IMR-90 (cell line): ENCODE results near the gene PHF21B. TPM values are rescaled to one million over a fixed set of nuclear protein-coding genes. Genes with fewer than 3 reads are reported as not detected.

Experiments
- ATAC-seq: fragments of 200-7000 bp; cut with Tn5 transposase; 2 replicates; pipeline ENCODE4 v1.9.1; 2020; ENCODE audit warnings: low read depth, mild to moderate bottlenecking, moderate library complexity
- BruUV-seq: library from RNA; stranded (reverse); fragments of 400-500 nt; replicated peaks from 2 replicates; lab custom pipeline; 2021; lab: Mats Ljungman, UMichigan
- CTCF ChIA-PET: fragments of 300-600 bp; formaldehyde crosslinking; extraction: SDS; loops from one replicate; lab custom pipeline; 2021; ENCODE audit warnings: antibody characterized with exemption; lab: Yijun Ruan, JAX
- POLR2A ChIA-PET: fragments of 300-600 bp; sonication (Branson Sonifier 250); formaldehyde crosslinking; loops from one replicate; lab custom pipeline; 2022; ENCODE audit warnings: antibody characterized with exemption; ENCODE audit not compliant: unreplicated experiment; lab: Charles Lee
- DNase-seq: peaks from one replicate; pipeline ENCODE4 v3.0.0; 2013
- H2AFZ ChIP-seq: replicated peaks from 2 replicates; pipeline ENCODE3; 2013; ENCODE audit warnings: low read length, mild to moderate bottlenecking; ENCODE audit not compliant: poor library complexity
- H2AK5ac ChIP-seq: 2 replicates; pipeline ENCODE4 v1.6.1; 2013; ENCODE audit warnings: low read depth, low read length, inconsistent platforms
- H2AK9ac ChIP-seq: replicated peaks from 2 replicates; pipeline ENCODE3; 2013; ENCODE audit warnings: mild to moderate bottlenecking, low read depth, low read length, moderate library complexity; ENCODE audit not compliant: poor library complexity
- H2BK120ac ChIP-seq: 2 replicates; pipeline ENCODE4 v1.6.1; 2013; ENCODE audit warnings: low read depth, low read length, inconsistent platforms
- H2BK15ac ChIP-seq: 3 replicates; pipeline ENCODE4 v1.6.1; 2013; ENCODE audit warnings: low read depth, low read length, inconsistent platforms
- H2BK20ac ChIP-seq: 2 replicates; pipeline ENCODE4 v1.6.1; 2013; ENCODE audit warnings: low read depth, mild to moderate bottlenecking, inconsistent platforms, low read length, moderate library complexity
- H2BK5ac ChIP-seq: 2 replicates; pipeline ENCODE4 v1.6.1; 2013; ENCODE audit warnings: mild to moderate bottlenecking, low read depth, low read length, inconsistent platforms; ENCODE audit not compliant: poor library complexity, severe bottlenecking
- H3K14ac ChIP-seq: replicated peaks from 2 replicates; pipeline ENCODE4 v1.6.1; 2013; ENCODE audit warnings: low read depth, low read length, inconsistent platforms
- H3K18ac ChIP-seq: 2 replicates; pipeline ENCODE4 v1.6.1; 2013; ENCODE audit warnings: low read depth, low read length, control low read depth
- H3K23ac ChIP-seq: 2 replicates; pipeline ENCODE4 v1.6.1; 2013; ENCODE audit warnings: low read depth, low read length, inconsistent platforms
- H3K27ac ChIP-seq: 2 replicates; pipeline ENCODE4 v1.5.1; 2013; ENCODE audit warnings: mild to moderate bottlenecking, control low read depth, low read length; ENCODE audit not compliant: insufficient read depth
- H3K27me3 ChIP-seq: 2 replicates; pipeline ENCODE4 v1.6.1; 2013; ENCODE audit warnings: low read length; ENCODE audit not compliant: control insufficient read depth, insufficient read depth
- H3K36me3 ChIP-seq: 2 replicates; pipeline ENCODE4 v1.6.1; 2013; ENCODE audit warnings: low read length, mixed read lengths; ENCODE audit not compliant: control insufficient read depth, insufficient read depth
- H3K4ac ChIP-seq: 2 replicates; pipeline ENCODE4 v1.6.1; 2013; ENCODE audit warnings: low read depth, low read length, inconsistent platforms
- H3K4me1 ChIP-seq: 2 replicates; pipeline ENCODE4 v1.6.1; 2013; ENCODE audit warnings: low read length, mixed read lengths; ENCODE audit not compliant: control insufficient read depth, insufficient read depth
- H3K4me2 ChIP-seq: 2 replicates; pipeline ENCODE4 v1.6.1; 2013; ENCODE audit warnings: low read depth, mild to moderate bottlenecking, control low read depth, low read length, moderate library complexity
- H3K4me3 ChIP-seq: 2 replicates; pipeline ENCODE4 v1.5.1; 2013; ENCODE audit warnings: low read depth, mild to moderate bottlenecking, control low read depth, low read length, moderate library complexity; ENCODE audit not compliant: insufficient read depth
- H3K56ac ChIP-seq: 2 replicates; pipeline ENCODE4 v1.6.1; 2013; ENCODE audit warnings: low read length, inconsistent platforms; ENCODE audit not compliant: insufficient read depth; ENCODE audit errors: extremely low read depth
- H3K79me1 ChIP-seq, 2 experiments: 2 replicates each; pipeline ENCODE4 v1.6.1; 2013; ENCODE audit warnings: low read length in 2 of 2, inconsistent platforms in 1 of 2, low read depth in 1 of 2
- H3K9ac ChIP-seq: 2 replicates; pipeline ENCODE4 v1.6.1; 2013; ENCODE audit warnings: low read depth, low read length, control low read depth
- H3K9me1 ChIP-seq: 2 replicates; pipeline ENCODE4 v1.6.1; 2013; ENCODE audit warnings: low read length, inconsistent platforms; ENCODE audit not compliant: insufficient read depth
- H3K9me3 ChIP-seq: 2 replicates; pipeline ENCODE4 v1.6.1; 2013; ENCODE audit warnings: low read length; ENCODE audit not compliant: control insufficient read depth, insufficient read depth
- H4K20me1 ChIP-seq: 2 replicates; pipeline ENCODE4 v1.6.1; 2013; ENCODE audit warnings: low read length, inconsistent platforms; ENCODE audit not compliant: insufficient read depth
- H4K5ac ChIP-seq: 2 replicates; pipeline ENCODE4 v1.6.1; 2013; ENCODE audit warnings: mild to moderate bottlenecking, low read depth, low read length, control low read depth
- H4K8ac ChIP-seq, 2 experiments: 2 replicates each; pipeline ENCODE4 v1.6.1; 2013; ENCODE audit warnings: low read depth in 2 of 2, low read length in 2 of 2, control low read depth in 1 of 2, inconsistent platforms in 1 of 2
- H4K91ac ChIP-seq: 2 replicates; pipeline ENCODE4 v1.6.1; 2013; ENCODE audit warnings: low read depth, low read length, inconsistent platforms; ENCODE audit not compliant: insufficient read depth
- BHLHE40 ChIP-seq: fragments of 150-350 bp; IDR thresholded peaks from 2 replicates; pipeline ENCODE4 v1.6.1; 2016; ENCODE audit warnings: mild to moderate bottlenecking, low read depth, low read length
- CEBPB ChIP-seq: IDR thresholded peaks from 2 replicates; pipeline ENCODE4 v1.6.1; 2012; ENCODE audit warnings: low read depth, low read length, improper control_type of control experiment
- CHD1 ChIP-seq: IDR thresholded peaks from 2 replicates; pipeline ENCODE4 v1.6.1; 2012; ENCODE audit warnings: low read depth, low read length, improper control_type of control experiment
- ELK1 ChIP-seq: fragments of 150-350 bp; IDR thresholded peaks from 2 replicates; pipeline ENCODE4 v1.6.1; 2016; ENCODE audit warnings: low read depth, mild to moderate bottlenecking, low read length, moderate library complexity, borderline replicate concordance
- FOS ChIP-seq: fragments of 150-350 bp; IDR thresholded peaks from 2 replicates; pipeline ENCODE4 v1.6.1; 2016; ENCODE audit warnings: low read depth, low read length
- MAZ ChIP-seq: IDR thresholded peaks from 2 replicates; pipeline ENCODE4 v1.6.1; 2012; ENCODE audit warnings: low read depth, mild to moderate bottlenecking, low read length, improper control_type of control experiment, moderate library complexity, borderline replicate concordance
- NFE2L2 ChIP-seq: fragments of 150-350 bp; IDR thresholded peaks from 2 replicates; pipeline ENCODE4 v1.6.1; 2016; ENCODE audit warnings: low read depth, mild to moderate bottlenecking, low read length
- RAD21 ChIP-seq: IDR thresholded peaks from 2 replicates; pipeline ENCODE4 v1.6.1; 2012; ENCODE audit warnings: low read length, improper control_type of control experiment
- RCOR1 ChIP-seq: IDR thresholded peaks from 2 replicates; pipeline ENCODE4 v1.6.1; 2012; ENCODE audit warnings: mild to moderate bottlenecking, low read length, improper control_type of control experiment; ENCODE audit not compliant: insufficient replicate concordance
- RFX5 ChIP-seq: IDR thresholded peaks from 2 replicates; pipeline ENCODE4 v1.8.0; 2012; ENCODE audit warnings: low read depth, mild to moderate bottlenecking, low read length, moderate library complexity
- SMC3 ChIP-seq: fragments of 150-350 bp; IDR thresholded peaks from 2 replicates; pipeline ENCODE4 v1.6.1; 2016; ENCODE audit warnings: low read depth, mild to moderate bottlenecking, antibody characterized with exemption, low read length, moderate library complexity
- USF2 ChIP-seq: fragments of 150-350 bp; IDR thresholded peaks from 2 replicates; pipeline ENCODE4 v1.6.1; 2017; ENCODE audit warnings: mild to moderate bottlenecking, antibody characterized with exemption, low read length, low read depth
- WGBS, 2 experiments: methylation state at CpG; one replicate each; pipeline versions ENCODE4 v1.1.5 to v1.1.7; 2013; ENCODE audit warnings: missing lambda C conversion rate in 2 of 2; ENCODE audit not compliant: insufficient read length in 1 of 2; ENCODE audit errors: extremely low coverage in 2 of 2; 5-methylcytosine and 5-hydroxymethylcytosine counted together
- dilution Hi-C: fragments of 300-500 bp; cut with HindIII; formaldehyde crosslinking; loops from one replicate; pipeline ENCODE4 v1.14.3; 2018; ENCODE audit warnings: low sequenced_read_pairs; ENCODE audit not compliant: unreplicated experiment
- in situ Hi-C: fragments of 300-500 bp; cut with MboI; formaldehyde crosslinking; loops from 3 replicates; pipeline ENCODE4 v1.14.3; 2019; ENCODE audit warnings: low sequenced_read_pairs, inconsistent platforms, mixed read lengths
- intact Hi-C: fragments of 100-400 bp; cut with micrococcal nuclease; formaldehyde crosslinking; loops from 2 replicates; pipeline ENCODE4 v1.10.0; 2022
- polyA plus RNA-seq, 3 experiments: library from polyadenylated mRNA; depleted of rRNA; stranded (reverse); fragments of >200 nt; gene quantifications; 2 replicates each; pipeline ENCODE4 v1.2.3, GENCODE V29; 2012; ENCODE audit warnings: low replicate concordance in 1 of 3
- total RNA-seq: library from RNA; depleted of rRNA; stranded (reverse); fragments of >200 nt; gene quantifications from 2 replicates; pipeline ENCODE4 v1.2.3, GENCODE V29; 2012
- TF ChIP-seq, protein P1 (sequence below): conservative IDR thresholded peaks from 2 replicates; pipeline ENCODE4 v1.5.1; 2012; ENCODE audit warnings: mild to moderate bottlenecking, low read depth, low read length, improper control_type of control experiment

The PHF21B gene
- total and polyA plus RNA-seq, 2 of the 4 experiments (the other 2 are of a cell fraction) = 0.02 TPM; not detected in 1

- TF ChIP-seq NFE2L2 = no peak
Measured at GRCh38 chr22:44888491-44889254, 121.1 kb downstream of the PHF21B start (continued).

- H3K9ac ChIP-seq = no peak overlapping the region
- intact Hi-C loops = no loop called here
- H2AFZ ChIP-seq = no peak overlapping the region
- H3K4me2 ChIP-seq = no peak overlapping the region
- ATAC-seq (no peak), DNase-seq (no peak)
- H3K23ac ChIP-seq = no peak overlapping the region
- no TSS peak for BruUV-seq
- H3K36me3 ChIP-seq = no peaks in the 10 kb centered on the region
- H2AK9ac ChIP-seq = no peak overlapping the region
- in situ Hi-C loops = loop anchor here (10.0 kb wide), 1 partner anchor 63 kb away; no protein-coding TSS in a partner anchor
- H3K14ac ChIP-seq = no peak overlapping the region
- H3K4me1 ChIP-seq = no peaks in the 10 kb centered on the region
- no peak overlapping the region for H3K4me3 ChIP-seq
- no peak overlapping the region for H3K27ac ChIP-seq
- peaks cover 1% of the 10 kb centered on the region; the same call in 1 of the 2 replicates for H3K27me3 ChIP-seq
- H3K4ac ChIP-seq = no peak overlapping the region
- H3K9me1 ChIP-seq = no peaks in the 10 kb centered on the region
- dilution Hi-C loops = no loop called here
- no peak overlapping the region for H3K56ac ChIP-seq
- no peak overlapping the region for H4K91ac ChIP-seq
- H3K9me3 ChIP-seq = no peaks in the 10 kb centered on the region
- no peak overlapping the region for H2BK120ac ChIP-seq
- no peak overlapping the region for H2AK5ac ChIP-seq
- no CpG with 5 or more reads among the region's 16 CpGs for WGBS, 2 experiments
- ChIA-PET POLR2A (no interaction called here), CTCF (no interaction called here)
- H4K20me1 ChIP-seq = no peaks in the 10 kb centered on the region
- H3K18ac ChIP-seq = no peak overlapping the region
- H2BK5ac ChIP-seq = no peak overlapping the region
- H2BK20ac ChIP-seq = no peak overlapping the region
- H2BK15ac ChIP-seq = no peak overlapping the region
- no peak overlapping the region for H4K8ac ChIP-seq
- H3K79me1 ChIP-seq = no peaks in the 10 kb centered on the region
- no peak overlapping the region for H4K5ac ChIP-seq
- no peak for TF ChIP-seq RCOR1
- no peak for TF ChIP-seq RAD21
- TF ChIP-seq, protein P1, sequence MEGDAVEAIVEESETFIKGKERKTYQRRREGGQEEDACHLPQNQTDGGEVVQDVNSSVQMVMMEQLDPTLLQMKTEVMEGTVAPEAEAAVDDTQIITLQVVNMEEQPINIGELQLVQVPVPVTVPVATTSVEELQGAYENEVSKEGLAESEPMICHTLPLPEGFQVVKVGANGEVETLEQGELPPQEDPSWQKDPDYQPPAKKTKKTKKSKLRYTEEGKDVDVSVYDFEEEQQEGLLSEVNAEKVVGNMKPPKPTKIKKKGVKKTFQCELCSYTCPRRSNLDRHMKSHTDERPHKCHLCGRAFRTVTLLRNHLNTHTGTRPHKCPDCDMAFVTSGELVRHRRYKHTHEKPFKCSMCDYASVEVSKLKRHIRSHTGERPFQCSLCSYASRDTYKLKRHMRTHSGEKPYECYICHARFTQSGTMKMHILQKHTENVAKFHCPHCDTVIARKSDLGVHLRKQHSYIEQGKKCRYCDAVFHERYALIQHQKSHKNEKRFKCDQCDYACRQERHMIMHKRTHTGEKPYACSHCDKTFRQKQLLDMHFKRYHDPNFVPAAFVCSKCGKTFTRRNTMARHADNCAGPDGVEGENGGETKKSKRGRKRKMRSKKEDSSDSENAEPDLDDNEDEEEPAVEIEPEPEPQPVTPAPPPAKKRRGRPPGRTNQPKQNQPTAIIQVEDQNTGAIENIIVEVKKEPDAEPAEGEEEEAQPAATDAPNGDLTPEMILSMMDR = no peak
- no peak for TF ChIP-seq CEBPB
- no peak for TF ChIP-seq BHLHE40
- no peak for TF ChIP-seq ELK1
- TF ChIP-seq SMC3 = no peak
- TF ChIP-seq FOS = no peak
- TF ChIP-seq RFX5 = no peak
- no peak for TF ChIP-seq USF2
- no peak for TF ChIP-seq MAZ
- no peak for TF ChIP-seq NFE2L2
- no peak for TF ChIP-seq CHD1
Measured at GRCh38 chr22:44887941-44888366, 121.9 kb downstream of the PHF21B start.
